Measurements from ENCODE around the gene PPL. TPM values are rescaled to one million over a fixed set of nuclear protein-coding genes. Genes with fewer than 3 reads are reported as not detected.
"Not testable (repeated sequence)": the region's sequence is repeated elsewhere in the genome, so short reads cannot be mapped to it uniquely, and the experiment has no call there.

The PPL gene
- total RNA-seq, 1 experiment from 2014 or later = 3.5 TPM

- DNase-seq (ENCODE audit: extremely low read depth, low read depth) = no peak
These were observed 25.8 kb upstream of the PPL start for GRCh38 chr16:4962716-4963115.

GRCh38 chr16:4960579-4960978 is 23.6 kb upstream of the PPL start:
- DNase-seq (ENCODE audit: extremely low read depth, low read depth) = no peak

- no peak for DNase-seq (ENCODE audit: extremely low read depth, low read depth)
These were observed 21.8 kb upstream of the PPL start for GRCh38 chr16:4958510-4959438.

GRCh38 chr16:4957720-4958509 is 21.0 kb upstream of the PPL start, which contains the start of gene SEC14L5:
SEC14L5 (plus strand) TSS chr16:4958330; CDS start chr16:4959324, 994 bp downstream.
- DNase-seq (ENCODE audit: extremely low read depth, low read depth) = peak; percentile 99

- DNase-seq (ENCODE audit: extremely low read depth, low read depth) = no peak
These were observed 20.4 kb upstream of the PPL start for GRCh38 chr16:4957420-4957719.

GRCh38 chr16:4954714-4955113 is 17.8 kb upstream of the PPL start:
- no peak for DNase-seq (ENCODE audit: extremely low read depth, low read depth)

GRCh38 chr16:4951583-4951982 is 14.6 kb upstream of the PPL start:
- DNase-seq (ENCODE audit: extremely low read depth, low read depth) = not testable (repeated sequence)

GRCh38 chr16:4949986-4950385 is 13.0 kb upstream of the PPL start:
- no peak for DNase-seq (ENCODE audit: extremely low read depth, low read depth)

GRCh38 chr16:4948903-4949766 is 12.2 kb upstream of the PPL start:
- no peak for DNase-seq (ENCODE audit: extremely low read depth, low read depth)

- DNase-seq (ENCODE audit: extremely low read depth, low read depth) = no peak
These were observed 11.0 kb upstream of the PPL start for GRCh38 chr16:4947722-4948503.

GRCh38 chr16:4946917-4947316 is 10.0 kb upstream of the PPL start:
- no peak for DNase-seq (ENCODE audit: extremely low read depth, low read depth)

- DNase-seq (ENCODE audit: extremely low read depth, low read depth) = peak; percentile 55
These were observed 8.9 kb upstream of the PPL start for GRCh38 chr16:4945560-4946502.

- DNase-seq (ENCODE audit: extremely low read depth, low read depth) = peak; percentile 81
These were observed 7.7 kb upstream of the PPL start for GRCh38 chr16:4944333-4945281.

- no peak for DNase-seq (ENCODE audit: extremely low read depth, low read depth)
These were observed 5.5 kb upstream of the PPL start for GRCh38 chr16:4942481-4942880.

- DNase-seq (ENCODE audit: extremely low read depth, low read depth) = no peak
These were observed 3.8 kb upstream of the PPL start for GRCh38 chr16:4940719-4941118.

GRCh38 chr16:4938683-4939030 is 1.7 kb upstream of the PPL start:
- DNase-seq (ENCODE audit: extremely low read depth, low read depth) = no peak

- no peak for DNase-seq (ENCODE audit: extremely low read depth, low read depth)
These were observed 1.1 kb upstream of the PPL start for GRCh38 chr16:4937782-4938682.

Data from NCI-H460 (cell line).